Measurements from ENCODE around the gene GALNTL6. TPM values are rescaled to one million over a fixed set of nuclear protein-coding genes. Genes with fewer than 3 reads are reported as not detected.

The GALNTL6 gene
- total and polyA plus RNA-seq, 2 of the 4 experiments (the other 2 are of a cell fraction): under 0.01 TPM; not detected in 1

DNA sequence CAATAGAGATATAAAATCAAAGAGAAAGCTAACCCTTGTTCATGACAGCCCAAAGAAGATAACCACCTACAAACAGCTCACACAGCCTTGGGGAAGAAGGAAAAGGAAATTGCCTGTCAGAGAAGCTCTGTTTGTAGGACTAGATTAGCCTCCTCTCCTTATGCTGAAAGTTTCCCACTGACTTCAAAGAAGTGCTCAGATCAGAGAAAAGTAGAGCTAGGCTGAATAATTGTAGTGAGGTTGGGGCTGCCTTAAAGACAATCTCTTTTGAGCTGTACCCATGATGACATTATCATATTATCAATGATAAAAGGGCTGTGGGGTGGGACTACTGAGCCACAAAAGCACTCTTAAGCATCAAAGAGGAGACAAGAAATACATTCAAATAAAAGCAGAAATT is 1132.4 kb downstream of the GALNTL6 start:
- in situ Hi-C loops (cut with MboI; ENCODE audit: low sequenced_read_pairs): no loop called here
- H3K4ac ChIP-seq (ENCODE audit: low read depth, low read length): no peak overlapping the region
- H3K56ac ChIP-seq (ENCODE audit: extremely low read depth, insufficient read depth, low read length): no peak overlapping the region
- H3K4me2 ChIP-seq (ENCODE audit: low read depth, low read length): no peak overlapping the region
- TF ChIP-seq FOS (IDR thresholded peaks at IDR 0.05; ENCODE audit: low read depth, low read length): no peak
- TF ChIP-seq, protein P1, sequence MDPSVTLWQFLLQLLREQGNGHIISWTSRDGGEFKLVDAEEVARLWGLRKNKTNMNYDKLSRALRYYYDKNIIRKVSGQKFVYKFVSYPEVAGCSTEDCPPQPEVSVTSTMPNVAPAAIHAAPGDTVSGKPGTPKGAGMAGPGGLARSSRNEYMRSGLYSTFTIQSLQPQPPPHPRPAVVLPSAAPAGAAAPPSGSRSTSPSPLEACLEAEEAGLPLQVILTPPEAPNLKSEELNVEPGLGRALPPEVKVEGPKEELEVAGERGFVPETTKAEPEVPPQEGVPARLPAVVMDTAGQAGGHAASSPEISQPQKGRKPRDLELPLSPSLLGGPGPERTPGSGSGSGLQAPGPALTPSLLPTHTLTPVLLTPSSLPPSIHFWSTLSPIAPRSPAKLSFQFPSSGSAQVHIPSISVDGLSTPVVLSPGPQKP (IDR thresholded peaks at IDR 0.05; ENCODE audit: borderline replicate concordance, low read depth, low read length): no peak
- no peak overlapping the region for H2BK5ac ChIP-seq (ENCODE audit: low read depth, low read length, poor library complexity, severe bottlenecking)
- dilution Hi-C loops (cut with HindIII; ENCODE audit: low sequenced_read_pairs, unreplicated experiment): no loop called here
- CTCF ChIA-PET: interaction anchor here (0.8 to 1.0 kb wide), 2 partner anchors 12 to 68 kb away, joined by 3 read pairs; no protein-coding TSS in a partner anchor
- no peak overlapping the region for H3K14ac ChIP-seq (replicated peaks; ENCODE audit: low read depth, low read length)
- no peak overlapping the region for H2AFZ ChIP-seq (replicated peaks; ENCODE audit: low read length, poor library complexity)
- H3K23ac ChIP-seq (ENCODE audit: low read depth, low read length): no peak overlapping the region
- H2AK9ac ChIP-seq (replicated peaks; ENCODE audit: low read depth, low read length, poor library complexity): no peak overlapping the region
- ATAC-seq (ENCODE audit: low read depth): no peak
- DNase-seq: no peak
- H3K27me3 ChIP-seq (ENCODE audit: control insufficient read depth, insufficient read depth, low read length): peaks cover 7% of the 10 kb centered on the region
- H3K36me3 ChIP-seq (ENCODE audit: control insufficient read depth, insufficient read depth, low read length): no peaks in the 10 kb centered on the region
- no peaks in the 10 kb centered on the region for H3K79me1 ChIP-seq (ENCODE audit: low read depth in 1 of 2, low read length in 2 of 2)
- no peak overlapping the region for H3K27ac ChIP-seq (ENCODE audit: insufficient read depth, low read length)
- no TSS peak for BruUV-seq (replicated peaks)
- H3K9me3 ChIP-seq (ENCODE audit: control insufficient read depth, insufficient read depth, low read length): no peaks in the 10 kb centered on the region
- H2AK5ac ChIP-seq (ENCODE audit: low read depth, low read length): no peak overlapping the region
- H3K18ac ChIP-seq (ENCODE audit: low read depth, low read length): no peak overlapping the region
- no peaks in the 10 kb centered on the region for H3K4me1 ChIP-seq (ENCODE audit: control insufficient read depth, insufficient read depth, low read length)
- H2BK15ac ChIP-seq (ENCODE audit: low read depth, low read length): no peak overlapping the region
- POLR2A ChIA-PET (ENCODE audit: unreplicated experiment): no interaction called here
- no peak overlapping the region for H2BK120ac ChIP-seq (ENCODE audit: low read depth, low read length)
- H3K4me3 ChIP-seq (ENCODE audit: insufficient read depth, low read depth, low read length): no peak overlapping the region
- no peaks in the 10 kb centered on the region for H4K20me1 ChIP-seq (ENCODE audit: insufficient read depth, low read length)
- intact Hi-C loops (cut with micrococcal nuclease): no loop called here
- no peak overlapping the region for H4K5ac ChIP-seq (ENCODE audit: low read depth, low read length)
- H2BK20ac ChIP-seq (ENCODE audit: low read depth, low read length): no peak overlapping the region
- no peak overlapping the region for H4K91ac ChIP-seq (ENCODE audit: insufficient read depth, low read depth, low read length)
- H3K9me1 ChIP-seq (ENCODE audit: insufficient read depth, low read length): no peaks in the 10 kb centered on the region
- no peak overlapping the region for H4K8ac ChIP-seq (ENCODE audit: low read depth in 2 of 2, low read length in 2 of 2)
- no peak overlapping the region for H3K9ac ChIP-seq (ENCODE audit: low read depth, low read length)
